Measurements from ENCODE around the gene PDE2A.

GRCh38 chr11:72634472-72635095, 39.6 kb downstream of the PDE2A start:
- TF ChIP-seq CTCF (IDR thresholded peaks at IDR 0.05): no peak
- TF ChIP-seq EZH2phosphoT487 (IDR thresholded peaks at IDR 0.05): no peak
- TF ChIP-seq EZH2 (IDR thresholded peaks at IDR 0.05): no peak

Measured in neural progenitor cell (in vitro differentiated cells).